Tibial nerve (tissue), 3 donors: ENCODE measurements around the gene PTGR3.

ENCODE experiments used
- CTCF ChIP-seq, 5 experiments: fragments of 200-600 bp in 3 of 5; fragments of 450-650 bp in 2 of 5; sonication (generic) in 3 of 5; IDR thresholded peaks; one replicate each; pipeline ENCODE4 v1.5.1; 2016 to 2019; ENCODE audit warnings: antibody characterized with exemption in 5 of 5, mild to moderate bottlenecking in 3 of 5, moderate library complexity in 2 of 5
- POLR2A ChIP-seq, 2 donors: fragments of 450-650 bp; IDR thresholded peaks; one replicate each; pipeline ENCODE4 v1.6.1; 2017; ENCODE audit warnings: antibody characterized with exemption in 2 of 2, mild to moderate bottlenecking in 2 of 2, moderate library complexity in 2 of 2

- TF ChIP-seq POLR2A (IDR thresholded peaks at IDR 0.05) (no peak), CTCF (IDR thresholded peaks at IDR 0.05) (no peak)
These were observed 17.5 kb upstream of the PTGR3 start for GRCh38 chr18:75226286-75226955.
